ENCODE results near the gene TSPYL1. TPM values are rescaled to one million over a fixed set of nuclear protein-coding genes. Genes with fewer than 3 reads are reported as not detected.
A peak's percentile ranks its signal among the peaks of the same experiment; 100 is the strongest.

TSPYL1 gene
- total and polyA plus RNA-seq, 4 donors, result 25.1 to 39.8 (median 30.2) TPM

- no peak for DNase-seq (ENCODE audit: low spot score)
- no peak overlapping the region for H3K4me3 ChIP-seq (ENCODE audit: low read depth in 1 of 3, low read length in 3 of 3)
- no peak for TF ChIP-seq RXRA (IDR thresholded peaks at IDR 0.05)
- no peak for TF ChIP-seq RAD21 (IDR thresholded peaks at IDR 0.05)
- no peak for TF ChIP-seq TAF1 (conservative IDR thresholded peaks at IDR 0.05)
- no peak for TF ChIP-seq FOXA1 (IDR thresholded peaks at IDR 0.05)
- TF ChIP-seq, protein P1, sequence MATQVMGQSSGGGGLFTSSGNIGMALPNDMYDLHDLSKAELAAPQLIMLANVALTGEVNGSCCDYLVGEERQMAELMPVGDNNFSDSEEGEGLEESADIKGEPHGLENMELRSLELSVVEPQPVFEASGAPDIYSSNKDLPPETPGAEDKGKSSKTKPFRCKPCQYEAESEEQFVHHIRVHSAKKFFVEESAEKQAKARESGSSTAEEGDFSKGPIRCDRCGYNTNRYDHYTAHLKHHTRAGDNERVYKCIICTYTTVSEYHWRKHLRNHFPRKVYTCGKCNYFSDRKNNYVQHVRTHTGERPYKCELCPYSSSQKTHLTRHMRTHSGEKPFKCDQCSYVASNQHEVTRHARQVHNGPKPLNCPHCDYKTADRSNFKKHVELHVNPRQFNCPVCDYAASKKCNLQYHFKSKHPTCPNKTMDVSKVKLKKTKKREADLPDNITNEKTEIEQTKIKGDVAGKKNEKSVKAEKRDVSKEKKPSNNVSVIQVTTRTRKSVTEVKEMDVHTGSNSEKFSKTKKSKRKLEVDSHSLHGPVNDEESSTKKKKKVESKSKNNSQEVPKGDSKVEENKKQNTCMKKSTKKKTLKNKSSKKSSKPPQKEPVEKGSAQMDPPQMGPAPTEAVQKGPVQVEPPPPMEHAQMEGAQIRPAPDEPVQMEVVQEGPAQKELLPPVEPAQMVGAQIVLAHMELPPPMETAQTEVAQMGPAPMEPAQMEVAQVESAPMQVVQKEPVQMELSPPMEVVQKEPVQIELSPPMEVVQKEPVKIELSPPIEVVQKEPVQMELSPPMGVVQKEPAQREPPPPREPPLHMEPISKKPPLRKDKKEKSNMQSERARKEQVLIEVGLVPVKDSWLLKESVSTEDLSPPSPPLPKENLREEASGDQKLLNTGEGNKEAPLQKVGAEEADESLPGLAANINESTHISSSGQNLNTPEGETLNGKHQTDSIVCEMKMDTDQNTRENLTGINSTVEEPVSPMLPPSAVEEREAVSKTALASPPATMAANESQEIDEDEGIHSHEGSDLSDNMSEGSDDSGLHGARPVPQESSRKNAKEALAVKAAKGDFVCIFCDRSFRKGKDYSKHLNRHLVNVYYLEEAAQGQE (IDR thresholded peaks at IDR 0.05), result no peak
- TF ChIP-seq, protein P2, sequence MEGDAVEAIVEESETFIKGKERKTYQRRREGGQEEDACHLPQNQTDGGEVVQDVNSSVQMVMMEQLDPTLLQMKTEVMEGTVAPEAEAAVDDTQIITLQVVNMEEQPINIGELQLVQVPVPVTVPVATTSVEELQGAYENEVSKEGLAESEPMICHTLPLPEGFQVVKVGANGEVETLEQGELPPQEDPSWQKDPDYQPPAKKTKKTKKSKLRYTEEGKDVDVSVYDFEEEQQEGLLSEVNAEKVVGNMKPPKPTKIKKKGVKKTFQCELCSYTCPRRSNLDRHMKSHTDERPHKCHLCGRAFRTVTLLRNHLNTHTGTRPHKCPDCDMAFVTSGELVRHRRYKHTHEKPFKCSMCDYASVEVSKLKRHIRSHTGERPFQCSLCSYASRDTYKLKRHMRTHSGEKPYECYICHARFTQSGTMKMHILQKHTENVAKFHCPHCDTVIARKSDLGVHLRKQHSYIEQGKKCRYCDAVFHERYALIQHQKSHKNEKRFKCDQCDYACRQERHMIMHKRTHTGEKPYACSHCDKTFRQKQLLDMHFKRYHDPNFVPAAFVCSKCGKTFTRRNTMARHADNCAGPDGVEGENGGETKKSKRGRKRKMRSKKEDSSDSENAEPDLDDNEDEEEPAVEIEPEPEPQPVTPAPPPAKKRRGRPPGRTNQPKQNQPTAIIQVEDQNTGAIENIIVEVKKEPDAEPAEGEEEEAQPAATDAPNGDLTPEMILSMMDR (IDR thresholded peaks at IDR 0.05; ENCODE audit: low read depth, low read length, missing input control), result no peak
- no peak for TF ChIP-seq SP1 (IDR thresholded peaks at IDR 0.05)
- TF ChIP-seq GABPA (IDR thresholded peaks at IDR 0.05 in 1 of 2, conservative IDR thresholded peaks at IDR 0.05 in 1 of 2), result no peak
- TF ChIP-seq EGR1 (IDR thresholded peaks at IDR 0.05; ENCODE audit: low read depth in 2 of 2), result no peak
- no peak for TF ChIP-seq HNF4G (IDR thresholded peaks at IDR 0.05)
- no peak for TF ChIP-seq NR2F2 (IDR thresholded peaks at IDR 0.05)
- TF ChIP-seq FOXA2 (IDR thresholded peaks at IDR 0.05), result no peak
- TF ChIP-seq HNF4A (conservative IDR thresholded peaks at IDR 0.05), result no peak
- H3K27me3 ChIP-seq (ENCODE audit: control insufficient read depth in 4 of 4, insufficient read depth in 4 of 4, low read length in 3 of 4), result no peaks in the 10 kb centered on the region
- H3K27ac ChIP-seq (ENCODE audit: low read depth in 1 of 2, low read length in 2 of 2), result no peak overlapping the region
- H3K36me3 ChIP-seq (ENCODE audit: control insufficient read depth in 4 of 4, insufficient read depth in 3 of 4, low read depth in 1 of 4, low read length in 3 of 4), result no peaks in the 10 kb centered on the region
- H3K9ac ChIP-seq (ENCODE audit: low read depth in 1 of 2, low read length in 2 of 2), result no peak overlapping the region
- H3K4me1 ChIP-seq (ENCODE audit: control insufficient read depth in 4 of 4, insufficient read depth in 4 of 4, low read length in 3 of 4), result peaks cover 0 to 3% (median 0%) of the 10 kb centered on the region in 4 donors
- no peaks in the 10 kb centered on the region for H3K9me3 ChIP-seq (ENCODE audit: control insufficient read depth in 4 of 4, low read length in 3 of 4)
Observed at GRCh38 chr6:116314878-116315277, 35.1 kb upstream of the TSPYL1 start.

DNA sequence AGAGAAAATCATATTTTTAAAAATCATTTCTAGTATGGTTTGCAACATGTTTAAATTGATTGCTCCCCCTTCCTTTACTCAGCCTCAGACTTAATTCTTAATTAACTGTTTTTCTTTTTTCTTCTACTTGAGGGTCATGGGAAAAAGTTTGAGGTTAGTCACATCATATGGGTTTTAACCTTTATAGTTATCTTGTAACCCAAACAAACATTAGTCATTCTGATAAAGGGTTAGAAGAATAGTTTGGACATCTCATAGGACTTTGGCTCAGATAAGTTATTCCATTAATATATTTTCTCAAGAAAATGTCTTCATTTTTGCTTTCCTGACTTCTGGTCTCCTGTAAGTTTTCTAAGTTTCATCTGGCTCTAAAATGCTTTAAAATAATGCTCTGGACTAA lies 34.5 kb upstream of the TSPYL1 start:
- no peak for DNase-seq (ENCODE audit: low spot score)
- Histone ChIP-seq H3K27ac (ENCODE audit: low read depth in 1 of 2, low read length in 2 of 2) (no peak overlapping the region), H3K9ac (ENCODE audit: low read depth in 1 of 2, low read length in 2 of 2) (no peak overlapping the region), H3K4me1 (ENCODE audit: control insufficient read depth in 4 of 4, insufficient read depth in 4 of 4, low read length in 3 of 4) (peaks cover 0 to 5% (median 0%) of the 10 kb centered on the region in 4 donors), H3K9me3 (ENCODE audit: control insufficient read depth in 4 of 4, low read length in 3 of 4) (no peaks in the 10 kb centered on the region), H3K27me3 (ENCODE audit: control insufficient read depth in 4 of 4, insufficient read depth in 4 of 4, low read length in 3 of 4) (no peaks in the 10 kb centered on the region), H3K4me3 (ENCODE audit: low read depth in 1 of 3, low read length in 3 of 3) (no peak overlapping the region), H3K36me3 (ENCODE audit: control insufficient read depth in 4 of 4, insufficient read depth in 3 of 4, low read depth in 1 of 4, low read length in 3 of 4) (no peaks in the 10 kb centered on the region)
- no peak for TF ChIP-seq HNF4G (IDR thresholded peaks at IDR 0.05)
- TF ChIP-seq YY1 (IDR thresholded peaks at IDR 0.05), result no peak
- TF ChIP-seq, protein P1 (IDR thresholded peaks at IDR 0.05), result no peak
- TF ChIP-seq JUND (IDR thresholded peaks at IDR 0.05), result no peak
- TF ChIP-seq EGR1 (IDR thresholded peaks at IDR 0.05; ENCODE audit: low read depth in 2 of 2), result no peak
- no peak for TF ChIP-seq RAD21 (IDR thresholded peaks at IDR 0.05)
- TF ChIP-seq, protein P3, sequence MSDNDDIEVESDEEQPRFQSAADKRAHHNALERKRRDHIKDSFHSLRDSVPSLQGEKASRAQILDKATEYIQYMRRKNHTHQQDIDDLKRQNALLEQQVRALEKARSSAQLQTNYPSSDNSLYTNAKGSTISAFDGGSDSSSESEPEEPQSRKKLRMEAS (IDR thresholded peaks at IDR 0.05), result no peak
- TF ChIP-seq NR2F2 (IDR thresholded peaks at IDR 0.05), result peak; percentile 60

All from liver (tissue), 9 donors.